NCI-H774 (cell line): Measurements from ENCODE around the gene DNAAF8.
"Not testable (repeated sequence)": the region's sequence is repeated elsewhere in the genome, so short reads cannot be mapped to it uniquely, and the experiment has no call there.

Experiments used
- DNase-seq: peaks from one replicate; lab custom pipeline; 2025; lab: John Stamatoyannopoulos, UW

Gene DNAAF8

DNA sequence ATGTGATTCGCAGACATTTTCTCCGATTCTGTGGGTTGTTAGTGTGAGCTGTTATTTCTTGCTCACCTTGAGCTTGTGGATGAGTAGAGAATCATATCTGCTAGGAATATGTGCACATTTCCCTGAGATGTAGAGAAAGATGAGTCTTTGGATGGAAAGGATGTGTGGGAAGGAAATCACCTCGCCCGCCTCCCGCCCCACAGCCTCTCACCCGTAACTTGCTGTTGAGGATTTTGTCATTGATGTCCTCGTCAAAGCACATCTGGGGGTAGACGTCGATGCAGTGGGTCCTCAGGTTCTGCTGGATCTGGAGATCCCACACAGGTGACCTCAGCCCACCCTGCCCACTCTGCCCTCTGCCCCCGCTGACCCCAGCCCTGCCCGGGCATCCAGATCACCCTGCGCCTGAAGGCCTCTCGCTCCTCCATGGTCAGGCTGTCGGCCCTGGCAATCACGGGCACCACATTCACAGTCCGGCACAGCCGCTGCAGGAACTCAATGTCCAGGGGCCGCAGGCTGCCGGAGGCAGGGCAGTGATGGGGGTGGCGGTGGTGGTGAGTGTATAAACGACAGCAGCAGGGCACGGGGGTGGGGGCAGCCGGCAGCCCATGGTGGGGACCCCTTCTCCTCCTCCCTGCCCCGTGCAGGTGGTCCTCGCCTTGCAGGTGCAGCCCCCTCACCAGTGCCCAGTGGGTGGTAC lies 49.1 kb downstream of the DNAAF8 start:
- no peak for DNase-seq

DNA sequence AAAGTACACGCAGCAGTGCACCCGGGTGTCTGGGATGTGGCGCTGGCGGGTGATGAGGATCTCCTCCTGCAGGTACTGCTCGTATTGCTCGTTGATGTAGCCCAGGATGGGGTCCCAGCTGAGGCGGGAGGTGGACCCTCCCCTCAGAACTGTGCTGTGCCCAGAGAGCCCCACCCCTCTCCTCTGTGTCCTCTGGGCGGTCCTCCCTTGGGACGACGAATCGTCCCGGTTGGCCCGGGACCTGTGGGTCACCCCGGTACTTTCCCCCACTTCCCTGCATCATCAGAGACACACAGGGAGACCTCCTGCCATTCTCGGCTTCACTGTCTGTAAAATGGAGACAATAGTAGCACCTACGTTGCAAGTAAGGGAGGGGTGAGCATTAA lies 49.6 kb downstream of the DNAAF8 start:
- DNase-seq, result no peak

- not testable (repeated sequence) for DNase-seq
These were observed 50.2 kb downstream of the DNAAF8 start for GRCh38 chr16:4784444-4784987.

DNA sequence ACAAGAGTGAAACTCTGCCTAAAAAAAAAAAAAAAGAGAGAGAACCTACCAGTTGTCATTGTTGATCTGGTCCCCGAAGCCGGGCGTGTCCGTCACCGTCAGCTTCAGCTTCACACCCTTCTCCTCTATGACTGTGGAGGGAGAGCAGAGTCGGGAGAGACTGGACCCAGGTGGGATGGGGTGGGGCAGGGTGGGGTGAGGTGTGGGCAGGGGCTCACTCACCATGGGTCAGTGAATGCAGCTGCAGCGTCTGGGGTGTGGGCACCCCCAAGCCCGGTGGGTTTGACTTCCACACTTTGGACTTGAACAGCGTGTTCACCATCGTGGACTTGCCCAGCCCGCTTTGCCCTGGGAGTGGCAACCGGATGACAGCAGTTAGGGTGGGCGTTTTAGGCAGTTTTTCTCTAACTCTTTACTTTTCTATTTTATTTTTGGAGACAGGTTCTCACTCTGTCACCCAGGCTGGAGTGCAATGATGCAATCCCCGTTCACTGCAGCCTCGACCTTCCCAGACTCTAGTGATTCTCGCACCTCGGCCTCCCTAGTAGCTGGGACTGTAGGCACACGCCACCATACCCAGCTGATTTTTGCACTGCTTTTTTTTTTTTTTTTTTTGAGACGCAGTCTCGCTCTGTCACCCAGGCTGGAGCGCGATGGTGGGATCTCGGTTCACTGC lies 51.6 kb downstream of the DNAAF8 start:
- DNase-seq, result no peak

DNA sequence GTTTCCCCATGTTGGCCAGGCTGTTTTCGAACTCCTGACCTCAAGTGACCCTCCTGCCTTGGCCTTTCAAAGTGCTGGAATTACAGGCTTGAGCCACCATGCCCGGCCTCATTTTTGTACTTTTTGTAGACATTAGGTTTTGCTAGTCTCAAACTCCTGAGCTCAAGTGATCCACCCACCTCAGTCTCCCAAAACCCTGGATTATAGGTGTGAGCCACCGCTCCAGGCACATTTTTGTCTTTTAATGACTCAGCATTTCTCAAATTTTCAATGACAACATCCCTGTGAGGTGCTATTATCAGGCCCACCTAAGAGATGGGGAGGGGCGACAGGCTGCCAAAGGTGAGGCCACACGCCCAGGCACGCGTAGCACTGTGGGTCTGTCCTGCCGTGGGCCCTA lies 52.7 kb downstream of the DNAAF8 start:
- DNase-seq, result no peak

GRCh38 chr16:4787627-4788482 lies 53.5 kb downstream of the DNAAF8 start, which contains the start of gene SEPTIN12:
TSS of gene SEPTIN12 (minus strand) at chr16:4788345. CDS start at chr16:4787645, 700 bp downstream.
- DNase-seq, result no peak

- DNase-seq, result no peak
These were observed 54.2 kb downstream of the DNAAF8 start for GRCh38 chr16:4788489-4788889.

- no peak for DNase-seq
These were observed 54.6 kb downstream of the DNAAF8 start for GRCh38 chr16:4788910-4789309.

- no peak for DNase-seq
These were observed 55.9 kb downstream of the DNAAF8 start for GRCh38 chr16:4790261-4790660.

- no peak for DNase-seq
These were observed 56.5 kb downstream of the DNAAF8 start for GRCh38 chr16:4790871-4791270.

- DNase-seq, result no peak
These were observed 58.7 kb downstream of the DNAAF8 start for GRCh38 chr16:4792951-4793513.

- peak; percentile 71 for DNase-seq
These were observed 61.0 kb downstream of the DNAAF8 start, which contains the start of gene SMIM22 for GRCh38 chr16:4795181-4795827. TSS of gene SMIM22 (plus strand) at chr16:4795369. CDS start at chr16:4795735, 366 bp downstream.

GRCh38 chr16:4795828-4796572 lies 61.7 kb downstream of the DNAAF8 start:
- DNase-seq, result no peak

DNA sequence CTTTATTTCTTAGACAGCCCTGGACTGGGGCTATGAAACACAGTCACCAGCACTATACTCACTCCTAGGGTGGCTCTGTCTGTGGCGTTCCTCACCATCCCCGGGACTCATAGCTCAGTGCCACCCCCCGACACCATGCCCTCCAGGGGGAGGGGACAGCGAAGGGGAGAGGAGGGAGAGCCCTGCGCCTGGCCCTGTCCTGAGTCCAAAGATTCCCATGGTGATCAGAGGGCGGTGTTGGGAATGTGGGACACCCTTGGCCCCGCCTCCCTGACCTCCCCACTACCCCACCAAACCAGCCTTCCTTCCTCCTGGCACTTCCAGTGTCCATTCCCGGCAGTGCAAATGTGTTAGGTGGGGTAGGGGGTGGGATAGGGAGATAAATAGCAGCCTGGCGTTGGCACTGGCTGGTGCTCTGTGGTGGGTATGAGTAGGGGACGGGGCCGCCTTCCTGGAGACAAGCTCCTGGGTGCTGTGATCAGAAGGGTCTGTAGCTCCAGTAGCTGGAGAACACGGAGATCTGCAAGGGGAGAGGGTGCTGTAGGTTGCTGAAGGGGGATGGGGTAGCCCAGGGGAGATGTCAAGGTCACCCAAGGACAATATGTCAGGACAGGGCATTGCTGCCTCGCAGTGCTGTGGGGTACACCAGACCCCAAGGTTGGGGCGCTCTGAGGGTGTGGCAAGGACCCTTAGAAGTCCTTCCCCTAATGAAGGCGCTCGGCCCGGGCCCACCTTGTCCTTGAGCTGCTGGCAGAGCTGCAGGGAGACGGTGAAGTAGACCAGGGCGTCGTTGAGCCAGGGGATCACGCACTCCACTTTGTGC lies 62.9 kb downstream of the DNAAF8 start:
- no peak for DNase-seq

DNA sequence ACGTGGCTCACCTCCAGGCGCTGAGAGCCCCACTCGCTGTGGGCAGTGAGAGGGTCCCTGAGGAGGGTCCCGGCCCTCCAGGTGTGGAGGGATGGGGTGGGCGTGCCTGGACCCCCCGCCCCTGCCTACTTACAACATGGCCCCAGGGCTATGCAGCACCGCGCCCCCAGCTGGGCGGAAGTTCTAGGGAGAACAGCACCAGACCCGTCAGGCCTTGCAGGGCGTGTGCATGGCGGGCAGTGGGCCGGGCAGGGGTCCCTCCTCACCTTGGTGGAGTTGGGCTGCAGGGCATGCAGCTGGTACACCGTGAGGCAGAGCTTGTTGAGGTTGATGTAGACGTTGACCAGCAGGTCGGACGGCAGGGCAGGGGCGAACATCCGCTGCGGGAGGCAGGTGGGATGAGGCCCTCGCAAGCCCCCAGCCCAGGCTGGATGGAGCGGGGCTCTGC lies 63.5 kb downstream of the DNAAF8 start:
- DNase-seq, result no peak

DNA sequence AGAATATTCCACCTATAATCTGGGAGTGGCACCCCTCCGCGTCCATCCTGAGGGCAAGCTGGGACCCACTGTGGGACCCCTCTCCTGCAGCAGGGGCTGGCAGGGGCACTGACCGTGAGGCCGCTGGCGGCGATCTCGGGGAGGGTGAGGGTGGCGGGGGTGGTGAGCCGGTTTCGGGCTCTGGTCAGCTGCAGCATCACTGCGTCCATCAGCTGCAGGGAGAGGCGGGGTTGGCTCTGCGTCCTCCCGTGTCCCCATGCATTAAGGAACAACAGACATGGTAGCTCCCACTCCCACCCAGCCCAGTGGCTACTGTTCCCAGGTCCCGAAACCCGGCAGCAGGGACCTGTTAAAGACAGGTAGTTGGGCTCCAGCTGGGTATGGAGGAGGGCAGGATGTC lies 64.1 kb downstream of the DNAAF8 start:
- DNase-seq, result no peak
